Measurements from ENCODE around the gene SEC14L5.

- TF ChIP-seq CTCF (conservative IDR thresholded peaks at IDR 0.05; ENCODE audit: low read depth, low read length) (no peak), POLR2A (IDR thresholded peaks at IDR 0.05; ENCODE audit: low read depth, low read length) (no peak), SMC3 (IDR thresholded peaks at IDR 0.05; ENCODE audit: low read depth, low read length) (no peak), RAD21 (IDR thresholded peaks at IDR 0.05; ENCODE audit: low read length) (no peak)
These were observed 24.7 kb upstream of the SEC14L5 start for GRCh38 chr16:4933433-4933832.
